Transverse colon (tissue), 3 donors: ENCODE results near the gene GP1BA.
"Not testable (repeated sequence)": the region's sequence is repeated elsewhere in the genome, so short reads cannot be mapped to it uniquely, and the experiment has no call there.

Experiments used
- EP300 ChIP-seq: sonication (generic); formaldehyde crosslinking; IDR thresholded peaks from one replicate; pipeline ENCODE4 v1.6.1; 2017; ENCODE audit warnings: antibody characterized with exemption, low read depth
- POLR2A ChIP-seq: fragments of 450-650 bp; IDR thresholded peaks from one replicate; pipeline ENCODE4 v1.6.1; 2016; ENCODE audit warnings: antibody characterized with exemption, mild to moderate bottlenecking, moderate library complexity
- TF ChIP-seq, protein P1 (sequence below), 5 experiments: fragments of 200-600 bp in 3 of 5; fragments of 450-650 bp in 2 of 5; sonication (generic) in 3 of 5; IDR thresholded peaks; 1 replicate in 2 of 5; 2 replicates in 3 of 5; pipeline ENCODE4 v1.5.1; 2016 to 2017; ENCODE audit warnings: antibody characterized with exemption in 5 of 5, inconsistent platforms in 3 of 5, mild to moderate bottlenecking in 2 of 5, moderate library complexity in 1 of 5

DNA sequence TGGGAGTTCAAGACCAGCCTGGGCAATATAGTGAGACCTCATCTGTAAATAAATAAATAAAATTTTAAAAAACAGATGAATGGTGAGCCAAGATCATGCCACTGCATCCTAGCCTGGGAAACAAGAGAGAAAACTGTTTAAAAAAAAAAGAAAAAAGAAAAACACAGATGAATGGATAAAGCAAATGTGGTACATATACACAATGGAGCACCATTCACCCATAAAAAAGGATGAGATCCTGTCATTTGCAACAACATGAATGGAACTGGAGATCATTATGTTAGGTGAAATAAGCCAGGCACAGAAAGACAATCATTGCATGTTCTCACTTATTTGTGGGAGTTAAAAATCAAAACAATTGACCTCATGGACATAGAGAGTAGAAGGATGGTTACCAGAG, 25.4 kb upstream of the GP1BA start:
- TF ChIP-seq, protein P1, sequence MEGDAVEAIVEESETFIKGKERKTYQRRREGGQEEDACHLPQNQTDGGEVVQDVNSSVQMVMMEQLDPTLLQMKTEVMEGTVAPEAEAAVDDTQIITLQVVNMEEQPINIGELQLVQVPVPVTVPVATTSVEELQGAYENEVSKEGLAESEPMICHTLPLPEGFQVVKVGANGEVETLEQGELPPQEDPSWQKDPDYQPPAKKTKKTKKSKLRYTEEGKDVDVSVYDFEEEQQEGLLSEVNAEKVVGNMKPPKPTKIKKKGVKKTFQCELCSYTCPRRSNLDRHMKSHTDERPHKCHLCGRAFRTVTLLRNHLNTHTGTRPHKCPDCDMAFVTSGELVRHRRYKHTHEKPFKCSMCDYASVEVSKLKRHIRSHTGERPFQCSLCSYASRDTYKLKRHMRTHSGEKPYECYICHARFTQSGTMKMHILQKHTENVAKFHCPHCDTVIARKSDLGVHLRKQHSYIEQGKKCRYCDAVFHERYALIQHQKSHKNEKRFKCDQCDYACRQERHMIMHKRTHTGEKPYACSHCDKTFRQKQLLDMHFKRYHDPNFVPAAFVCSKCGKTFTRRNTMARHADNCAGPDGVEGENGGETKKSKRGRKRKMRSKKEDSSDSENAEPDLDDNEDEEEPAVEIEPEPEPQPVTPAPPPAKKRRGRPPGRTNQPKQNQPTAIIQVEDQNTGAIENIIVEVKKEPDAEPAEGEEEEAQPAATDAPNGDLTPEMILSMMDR (IDR thresholded peaks at IDR 0.05): not testable (repeated sequence)
- not testable (repeated sequence) for TF ChIP-seq EP300, POLR2A
